ENCODE measurements around the gene SRGAP2C.
"Not testable (repeated sequence)": the region's sequence is repeated elsewhere in the genome, so short reads cannot be mapped to it uniquely, and the experiment has no call there.

- TF ChIP-seq CTCF (IDR thresholded peaks at IDR 0.05); POLR2A (IDR thresholded peaks at IDR 0.05); EP300 (IDR thresholded peaks at IDR 0.05; ENCODE audit: low read depth); POLR2AphosphoS5 (IDR thresholded peaks at IDR 0.05): not testable (repeated sequence)
These were observed 216.7 kb downstream of the SRGAP2C start for GRCh38 chr1:121401375-121401955.
